ENCODE data around the gene STC2. TPM values are rescaled to one million over a fixed set of nuclear protein-coding genes. Genes with fewer than 3 reads are reported as not detected.
A peak's percentile ranks its signal among the peaks of the same experiment; 100 is the strongest.

STC2 gene
- total and polyA plus RNA-seq, 10 donors: 0.80 to 71.6 (median 16.8) TPM

DNA sequence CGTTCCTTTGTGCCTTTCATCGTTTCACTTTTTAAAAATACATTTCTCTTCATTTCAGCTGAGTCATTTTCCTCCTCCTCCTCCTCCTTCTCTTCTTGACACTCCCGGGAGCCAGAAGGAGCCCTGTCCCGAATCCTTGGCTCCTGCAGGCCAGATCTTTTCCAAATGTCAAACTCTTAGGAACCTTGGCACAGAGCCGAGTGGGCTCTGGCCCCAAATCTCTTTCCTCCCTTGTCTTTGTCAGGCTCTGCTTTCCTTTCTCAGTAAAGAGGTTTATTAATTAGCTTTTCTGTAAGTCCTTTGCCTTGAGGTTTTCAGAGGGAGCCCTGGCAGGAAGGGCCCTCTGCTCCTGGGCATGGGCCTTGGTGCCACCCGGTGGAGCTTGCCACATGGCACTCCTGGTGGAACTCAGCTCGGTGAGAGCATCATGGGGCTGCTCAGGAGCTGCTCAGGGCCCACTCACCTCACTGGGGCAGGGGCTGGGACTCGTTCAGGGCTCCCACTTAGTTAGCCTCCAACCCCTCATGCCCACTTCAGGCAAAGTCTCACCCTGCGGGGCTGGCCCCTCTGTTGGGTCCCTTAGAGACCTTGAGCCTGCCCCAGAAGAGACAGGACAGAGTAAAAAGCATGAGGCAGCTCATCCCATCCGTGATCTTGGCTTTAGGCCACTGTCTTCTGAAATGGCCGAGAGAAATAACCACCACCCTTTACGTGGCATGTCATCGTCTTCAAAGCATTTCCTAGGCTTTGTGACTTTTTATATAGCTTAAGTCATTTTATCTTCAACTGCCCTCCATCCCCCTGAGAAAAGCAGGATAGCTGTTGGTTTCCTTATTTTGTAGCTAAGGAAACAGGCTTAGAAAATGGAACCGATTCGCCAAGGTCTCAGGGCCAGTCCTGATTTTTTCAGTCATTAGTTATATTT lies 17.1 kb downstream of the STC2 start:
- TF ChIP-seq POLR2AphosphoS5 (IDR thresholded peaks at IDR 0.05): peak in 2 of 3 donors; percentile 16 to 51
- no peak for TF ChIP-seq POLR2A (IDR thresholded peaks at IDR 0.05)
- TF ChIP-seq, protein P1, sequence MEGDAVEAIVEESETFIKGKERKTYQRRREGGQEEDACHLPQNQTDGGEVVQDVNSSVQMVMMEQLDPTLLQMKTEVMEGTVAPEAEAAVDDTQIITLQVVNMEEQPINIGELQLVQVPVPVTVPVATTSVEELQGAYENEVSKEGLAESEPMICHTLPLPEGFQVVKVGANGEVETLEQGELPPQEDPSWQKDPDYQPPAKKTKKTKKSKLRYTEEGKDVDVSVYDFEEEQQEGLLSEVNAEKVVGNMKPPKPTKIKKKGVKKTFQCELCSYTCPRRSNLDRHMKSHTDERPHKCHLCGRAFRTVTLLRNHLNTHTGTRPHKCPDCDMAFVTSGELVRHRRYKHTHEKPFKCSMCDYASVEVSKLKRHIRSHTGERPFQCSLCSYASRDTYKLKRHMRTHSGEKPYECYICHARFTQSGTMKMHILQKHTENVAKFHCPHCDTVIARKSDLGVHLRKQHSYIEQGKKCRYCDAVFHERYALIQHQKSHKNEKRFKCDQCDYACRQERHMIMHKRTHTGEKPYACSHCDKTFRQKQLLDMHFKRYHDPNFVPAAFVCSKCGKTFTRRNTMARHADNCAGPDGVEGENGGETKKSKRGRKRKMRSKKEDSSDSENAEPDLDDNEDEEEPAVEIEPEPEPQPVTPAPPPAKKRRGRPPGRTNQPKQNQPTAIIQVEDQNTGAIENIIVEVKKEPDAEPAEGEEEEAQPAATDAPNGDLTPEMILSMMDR (IDR thresholded peaks at IDR 0.05 in 8 of 11, conservative IDR thresholded peaks at IDR 0.05 in 3 of 11): no peak
- Histone ChIP-seq H3K36me3 (no peaks in the 10 kb centered on the region), H3K4me3 (no peak overlapping the region), H3K27me3 (replicated peaks in 1 of 7) (peaks cover 0 to 68% (median 15%) of the 10 kb centered on the region in 7 donors), H3K27ac (peak overlapping the region in 7 of 8 donors; percentile 52 to 80 (median 70)), H3K9me3 (peaks cover 0 to 15% (median 10%) of the 10 kb centered on the region in 8 donors), H3K4me1 (peaks cover 0 to 13% (median 4%) of the 10 kb centered on the region in 6 donors)
- 61 to 75% (median 65%) methylated on average over 15 of the region's 15 CpGs for WGBS, 5 donors
- intact Hi-C loops (cut with DNase I; ENCODE audit: low total_unique reads): no loop called here
- DNase-seq: peak; percentile 34

DNA sequence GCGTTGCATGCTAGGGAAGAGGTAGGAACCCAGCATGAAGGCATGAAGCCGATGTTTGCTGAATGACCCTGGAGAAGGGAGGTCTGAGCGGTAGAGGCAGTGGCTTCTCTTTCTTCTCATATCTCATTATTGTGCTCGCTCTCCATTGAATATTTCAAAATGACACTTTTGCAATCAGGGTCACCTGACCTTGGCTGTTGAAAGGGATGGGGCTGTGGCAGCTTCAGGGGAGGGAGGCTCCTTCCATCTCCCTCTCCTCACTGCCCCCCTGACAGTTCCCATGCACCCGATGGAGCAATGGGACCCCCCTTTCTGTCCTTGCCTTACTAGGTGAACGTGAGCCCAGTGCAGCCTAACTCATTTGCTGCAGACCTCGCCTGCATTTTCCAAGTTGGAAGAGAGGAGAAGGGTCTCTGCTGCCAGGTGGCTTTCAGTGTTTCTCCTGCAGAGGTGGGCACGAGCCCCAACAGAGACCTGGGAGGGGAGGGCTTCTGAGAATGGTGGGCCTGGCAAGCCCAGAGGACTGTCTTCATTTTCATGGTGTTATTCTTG lies 17.9 kb downstream of the STC2 start:
- no peak overlapping the region for H3K4me3 ChIP-seq

DNA sequence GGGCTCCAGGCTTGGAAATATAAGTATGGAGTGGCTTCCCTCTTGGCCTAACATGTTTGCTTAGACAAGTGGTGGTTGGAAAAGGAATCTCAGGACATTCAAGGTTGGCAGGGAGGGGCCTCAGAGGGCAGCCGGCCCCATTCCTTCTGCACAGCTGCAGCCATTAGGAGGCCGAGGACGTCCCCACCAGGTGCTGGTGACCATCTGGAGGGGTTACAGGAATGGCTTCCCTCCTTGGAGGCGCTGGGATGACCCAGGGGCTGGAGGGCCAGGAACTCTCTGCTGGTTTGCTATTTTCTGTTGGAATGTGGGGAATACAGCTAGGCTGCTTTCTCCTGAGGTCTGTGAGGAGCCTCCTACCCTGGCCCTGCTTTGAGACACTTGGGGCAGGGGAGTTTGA lies 18.5 kb downstream of the STC2 start:
- 65 to 87% (median 81%) methylated on average over 4 of the region's 4 CpGs for WGBS, 5 donors
- intact Hi-C loops (cut with DNase I; ENCODE audit: low total_unique reads): no loop called here

More for the DNA sequence above, 17.9 kb downstream of the STC2 start:
- H3K27ac ChIP-seq: peak overlapping the region in 7 of 8 donors; percentile 52 to 80 (median 70)
- peaks cover 0 to 10% (median 4%) of the 10 kb centered on the region in 6 donors for H3K4me1 ChIP-seq
- no peak for DNase-seq
- WGBS, 5 donors: 66 to 75% (median 68%) methylated on average over 8 of the region's 8 CpGs
- peaks cover 0 to 15% (median 10%) of the 10 kb centered on the region in 8 donors for H3K9me3 ChIP-seq
- intact Hi-C loops (cut with DNase I; ENCODE audit: low total_unique reads): no loop called here
- H3K27me3 ChIP-seq (replicated peaks in 1 of 7): peaks cover 0 to 68% (median 15%) of the 10 kb centered on the region in 7 donors
- no peak for TF ChIP-seq POLR2A (IDR thresholded peaks at IDR 0.05)
- TF ChIP-seq POLR2AphosphoS5 (IDR thresholded peaks at IDR 0.05): no peak
- TF ChIP-seq, protein P1 (IDR thresholded peaks at IDR 0.05 in 8 of 11, conservative IDR thresholded peaks at IDR 0.05 in 3 of 11): no peak
- H3K36me3 ChIP-seq: no peaks in the 10 kb centered on the region

More for the DNA sequence above, 18.5 kb downstream of the STC2 start:
- Histone ChIP-seq H3K27ac (peak overlapping the region in 4 of 8 donors; percentile 63 to 80 (median 72)), H3K36me3 (no peaks in the 10 kb centered on the region), H3K9me3 (peaks cover 0 to 15% (median 10%) of the 10 kb centered on the region in 8 donors), H3K4me1 (peaks cover 0 to 10% (median 2%) of the 10 kb centered on the region in 6 donors), H3K27me3 (replicated peaks in 1 of 7) (peaks cover 0 to 68% (median 15%) of the 10 kb centered on the region in 7 donors), H3K4me3 (no peak overlapping the region)
- TF ChIP-seq, protein P1 (IDR thresholded peaks at IDR 0.05 in 8 of 11, conservative IDR thresholded peaks at IDR 0.05 in 3 of 11): no peak
- no peak for TF ChIP-seq POLR2AphosphoS5 (IDR thresholded peaks at IDR 0.05)
- TF ChIP-seq POLR2A (IDR thresholded peaks at IDR 0.05): no peak
- no peak for DNase-seq
